Bronchial smooth muscle cell (primary cell): ENCODE data around the gene RBPJL. TPM values are rescaled to one million over a fixed set of nuclear protein-coding genes. Genes with fewer than 3 reads are reported as not detected.

Source experiments
- total RNA-seq: library from RNA; depleted of rRNA; stranded (reverse); fragments of >200 nt; gene quantifications from 2 replicates; pipeline ENCODE4 v1.2.1, GENCODE V29; 2014

RBPJL gene
- not detected in 2 replicates for total RNA-seq

DNA sequence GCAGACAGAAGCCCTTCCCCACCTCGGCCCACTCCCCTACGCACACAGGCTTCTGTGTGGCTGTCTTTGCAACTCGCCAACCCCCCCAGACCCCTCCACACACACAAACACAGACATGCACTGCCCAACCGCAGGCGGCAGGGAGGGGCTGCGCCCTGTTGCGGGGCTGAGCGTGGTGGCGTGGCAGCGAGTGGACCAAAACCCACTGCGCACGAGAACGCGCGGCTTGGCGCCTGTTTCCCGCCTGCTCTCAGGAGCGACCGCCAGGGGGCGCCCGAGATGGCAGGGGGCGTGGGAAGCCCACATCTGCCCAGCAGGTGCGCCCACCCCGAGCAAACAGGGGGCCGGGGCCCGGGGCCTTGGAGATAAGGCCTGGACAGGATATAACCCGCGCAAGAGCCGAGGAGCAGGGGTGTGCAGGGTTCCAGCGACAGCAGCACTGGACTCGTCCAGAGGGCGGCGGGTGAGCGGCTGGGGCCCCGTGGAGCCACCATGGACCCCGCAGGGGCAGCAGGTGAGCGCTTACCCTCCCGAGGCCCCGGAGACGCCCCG is at the start of gene RBPJL:
TSS of gene RBPJL (plus strand) at position 410 of the 552 bp plus-strand sequence. CDS start at position 493, 83 bp downstream.

DNA sequence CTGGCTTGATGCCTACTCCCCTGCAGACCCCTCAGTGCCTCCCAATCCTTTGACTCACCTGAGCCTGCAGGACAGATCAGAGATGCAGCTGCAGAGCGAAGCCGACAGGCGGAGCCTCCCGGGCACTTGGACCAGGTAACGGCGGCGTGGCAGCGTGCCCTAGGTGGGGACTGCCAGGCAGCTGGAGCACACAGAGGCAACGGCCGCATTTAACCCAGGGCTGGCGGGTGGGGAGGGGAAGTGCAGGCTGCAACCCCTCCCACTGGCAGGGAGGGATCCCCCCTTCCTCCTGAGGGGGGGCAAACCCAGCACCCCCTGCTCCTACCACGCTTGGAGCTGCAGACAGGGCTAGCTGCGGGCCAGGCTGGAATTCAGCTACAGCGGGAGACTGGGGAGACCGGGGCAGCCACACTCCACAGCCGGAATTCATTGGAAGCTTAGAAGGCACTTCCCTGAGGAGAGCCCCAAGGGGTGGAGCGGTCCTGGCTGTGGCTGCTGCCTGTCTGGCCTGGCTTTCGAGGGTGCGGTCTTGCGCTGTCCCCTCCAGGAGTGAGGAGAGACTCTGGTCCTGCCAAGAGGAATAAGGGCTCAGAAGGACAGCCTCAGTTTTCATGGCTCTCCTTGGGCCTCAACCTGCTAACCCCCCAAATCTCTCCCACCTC is 1.6 kb downstream of the RBPJL start, which contains the start of gene MATN4:
TSS of gene MATN4 (minus strand) at position 183 of the 662 bp plus-strand sequence. CDS start 2,717 bp downstream, outside the sequence.

DNA sequence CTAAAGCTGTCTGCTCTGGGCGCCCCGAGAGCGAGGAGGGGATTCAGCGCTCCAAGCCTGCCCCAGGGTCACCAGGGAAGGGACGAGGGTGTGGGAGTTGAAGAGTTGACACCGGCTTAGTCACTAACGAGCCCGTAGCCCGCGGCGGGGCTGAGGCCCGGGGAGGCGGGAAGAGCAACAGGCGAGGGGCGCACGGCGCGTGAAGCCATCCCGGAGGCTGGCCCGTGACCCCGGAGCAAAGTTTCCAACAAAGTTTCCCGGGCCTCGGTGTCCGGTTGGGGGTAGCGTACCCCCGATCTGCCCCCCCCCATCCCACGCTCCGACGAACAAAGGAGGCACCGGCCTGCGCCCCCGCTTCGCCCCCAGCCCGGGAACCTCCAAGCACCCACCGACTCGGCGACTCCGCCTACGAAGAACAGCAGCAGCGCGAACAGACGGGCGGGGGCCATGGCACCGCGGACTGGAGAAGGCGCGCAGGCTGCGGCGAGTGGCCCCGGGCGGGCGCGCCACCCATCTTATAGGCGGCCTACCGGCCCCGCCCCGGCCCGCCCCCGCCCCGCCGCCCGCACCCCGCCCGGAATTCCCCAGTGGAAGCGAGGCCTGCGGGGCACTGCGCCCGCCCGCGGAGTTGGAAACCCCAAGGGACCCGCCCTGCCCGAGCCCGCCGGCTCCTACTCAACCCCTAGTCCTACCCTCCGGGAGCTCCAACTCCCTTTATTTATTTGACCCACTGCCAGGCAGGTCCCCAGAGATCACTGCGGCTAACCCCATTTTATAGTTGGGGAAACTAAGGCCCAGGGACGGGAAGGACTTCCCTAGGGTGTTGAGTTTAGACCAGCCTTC is 41.5 kb downstream of the RBPJL start, which contains the start of gene SDC4:
TSS of gene SDC4 (minus strand) at position 489 of the 843 bp plus-strand sequence. CDS start at position 449, 40 bp downstream.

GRCh38 chr20:45362804-45363610 is 56.4 kb downstream of the RBPJL start, which contains the start of gene SYS1:
Gene SYS1, plus strand, starts transcription at chr20:45363156. Its CDS starts 376 bp downstream, at chr20:45363532.

Other genes starting within 250 kb of the RBPJL start
- 0.09 and 0.79 TPM in 2 replicates for gene KCNS1, start 205.7 kb upstream of the RBPJL start, total RNA-seq
- gene WFDC5, start 191.7 kb upstream of the RBPJL start, total RNA-seq, result not detected in 2 replicates
- gene WFDC12, start 182.4 kb upstream of the RBPJL start, total RNA-seq, result not detected in 2 replicates
- gene PI3, start 131.9 kb upstream of the RBPJL start, total RNA-seq, result not detected in 2 replicates
- not detected in 2 replicates for gene SEMG1, start 99.8 kb upstream of the RBPJL start, total RNA-seq
- not detected in 2 replicates for gene SEMG2, start 85.5 kb upstream of the RBPJL start, total RNA-seq
- gene SLPI, start 52.3 kb upstream of the RBPJL start, total RNA-seq, result 1.1 and 2.8 TPM in 2 replicates
- gene MATN4, start 1.5 kb downstream of the RBPJL start, total RNA-seq, result 0.17 TPM in 1 of 2 replicates, not detected in the other
- 78.1 and 98.7 TPM in 2 replicates for gene SDC4, start 41.6 kb downstream of the RBPJL start, total RNA-seq
- gene SYS1, start 56.3 kb downstream of the RBPJL start, total RNA-seq, result 15.8 and 34.5 TPM in 2 replicates
- gene TP53TG5, start 71.5 kb downstream of the RBPJL start, total RNA-seq, result 0.09 TPM in 1 of 2 replicates, not detected in the other
- gene DBNDD2, start 101.4 kb downstream of the RBPJL start, total RNA-seq, result 0.34 and 0.63 TPM in 2 replicates
- 17.5 and 29.5 TPM in 2 replicates for gene PIGT, start 109.3 kb downstream of the RBPJL start, total RNA-seq
- gene WFDC2, start 162.9 kb downstream of the RBPJL start, total RNA-seq, result not detected in 2 replicates
- gene SPINT3, start 208.8 kb downstream of the RBPJL start, total RNA-seq, result not detected in 2 replicates
- not detected in 2 replicates for gene WFDC6, start 232.6 kb downstream of the RBPJL start, total RNA-seq
- not detected in 2 replicates for gene EPPIN, start 240.6 kb downstream of the RBPJL start, total RNA-seq